ENCODE data around the gene OSTN.
A peak's percentile ranks its signal among the peaks of the same experiment; 100 is the strongest.
"Not testable (repeated sequence)": the region's sequence is repeated elsewhere in the genome, so short reads cannot be mapped to it uniquely, and the experiment has no call there.

OSTN gene

GRCh38 chr3:191235331-191236314 is 36.6 kb downstream of the OSTN start:
- no peak for DNase-seq

GRCh38 chr3:191236646-191237045 is 37.6 kb downstream of the OSTN start:
- no peak for DNase-seq

GRCh38 chr3:191237047-191237882 is 38.2 kb downstream of the OSTN start:
- no peak for DNase-seq

GRCh38 chr3:191238321-191238817 is 39.3 kb downstream of the OSTN start:
- no peak for DNase-seq

GRCh38 chr3:191239407-191240031 is 40.5 kb downstream of the OSTN start:
- no peak for DNase-seq

GRCh38 chr3:191240486-191240885 is 41.4 kb downstream of the OSTN start:
- DNase-seq, result no peak

- peak in 1 of 2 experiments; percentile 28 for DNase-seq
Measured at GRCh38 chr3:191244242-191244867, 45.3 kb downstream of the OSTN start.

- not testable (repeated sequence) for DNase-seq
Measured at GRCh38 chr3:191246034-191246433, 47.0 kb downstream of the OSTN start.

- no peak for DNase-seq
Measured at GRCh38 chr3:191246630-191247029, 47.6 kb downstream of the OSTN start.

GRCh38 chr3:191253089-191253799 is 54.2 kb downstream of the OSTN start:
- no peak for DNase-seq

GRCh38 chr3:191254098-191254873 is 55.2 kb downstream of the OSTN start:
- no peak for DNase-seq

- DNase-seq, result no peak
Measured at GRCh38 chr3:191255156-191255555, 56.1 kb downstream of the OSTN start.

GRCh38 chr3:191256405-191256804 is 57.4 kb downstream of the OSTN start:
- no peak for DNase-seq

- DNase-seq, result peak in 1 of 2 experiments; percentile 39
Measured at GRCh38 chr3:191257286-191257685, 58.2 kb downstream of the OSTN start.

GRCh38 chr3:191259486-191259885 is 60.4 kb downstream of the OSTN start:
- no peak for DNase-seq

GRCh38 chr3:191260431-191261303 is 61.6 kb downstream of the OSTN start:
- no peak for DNase-seq

- no peak for DNase-seq
Measured at GRCh38 chr3:191261304-191261638, 62.2 kb downstream of the OSTN start.

- DNase-seq, result no peak
Measured at GRCh38 chr3:191262650-191263049, 63.6 kb downstream of the OSTN start.

GRCh38 chr3:191263365-191263764 is 64.3 kb downstream of the OSTN start:
- DNase-seq, result no peak

- no peak for DNase-seq
Measured at GRCh38 chr3:191263850-191264249, 64.8 kb downstream of the OSTN start.
